ENCODE measurements around the gene TGFA. TPM values are rescaled to one million over a fixed set of nuclear protein-coding genes. Genes with fewer than 3 reads are reported as not detected.

The TGFA gene
- total RNA-seq, 2 experiments from 2014 or later = not detected

GRCh38 chr2:70499253-70499652 is 54.4 kb downstream of the TGFA start:
- Histone ChIP-seq H2AFZ (ENCODE audit: low read length) (no peak overlapping the region), H3K4me2 (ENCODE audit: low read length) (no peak overlapping the region), H3K79me2 (ENCODE audit: insufficient read depth, low read depth, low read length) (no peaks in the 10 kb centered on the region), H3K27ac (ENCODE audit: low read depth, low read length, poor library complexity, severe bottlenecking) (no peak overlapping the region), H3K4me3 (ENCODE audit: low read depth, low read length, poor library complexity, severe bottlenecking) (no peak overlapping the region), H3K4me1 (ENCODE audit: insufficient read depth, low read length, poor library complexity, severe bottlenecking) (no peaks in the 10 kb centered on the region), H3K9me2 (ENCODE audit: insufficient read depth, low read length) (no peaks in the 10 kb centered on the region), H4K20me1 (ENCODE audit: insufficient read depth, low read length) (no peaks in the 10 kb centered on the region), H3K36me3 (ENCODE audit: insufficient read depth, low read length) (no peaks in the 10 kb centered on the region), H3K9me3 (ENCODE audit: low read length) (no peaks in the 10 kb centered on the region)
- BruUV-seq (replicated peaks) = no TSS peak
- POLR2A ChIA-PET = no interaction called here
- TF ChIP-seq EZH2phosphoT487 (IDR thresholded peaks at IDR 0.05; ENCODE audit: borderline replicate concordance, low read depth, low read length) (no peak), CTCF (conservative IDR thresholded peaks at IDR 0.05; ENCODE audit: low read length) (no peak)
- intact Hi-C loops (cut with micrococcal nuclease; ENCODE audit: unreplicated experiment) = no loop called here
- CTCF ChIA-PET (ENCODE audit: unreplicated experiment) = no interaction called here
- no peak for DNase-seq (ENCODE audit: low spot score)

GRCh38 chr2:70498528-70498927 is 55.1 kb downstream of the TGFA start:
- BruUV-seq (replicated peaks) = no TSS peak
- ChIA-PET CTCF (ENCODE audit: unreplicated experiment) (no interaction called here), POLR2A (no interaction called here)
- no peak for TF ChIP-seq CTCF (conservative IDR thresholded peaks at IDR 0.05; ENCODE audit: low read length)
- no peak for TF ChIP-seq EZH2phosphoT487 (IDR thresholded peaks at IDR 0.05; ENCODE audit: borderline replicate concordance, low read depth, low read length)
- no peak for DNase-seq (ENCODE audit: low spot score)
- intact Hi-C loops (cut with micrococcal nuclease; ENCODE audit: unreplicated experiment) = no loop called here
- Histone ChIP-seq H3K4me1 (ENCODE audit: insufficient read depth, low read length, poor library complexity, severe bottlenecking) (no peaks in the 10 kb centered on the region), H3K9me2 (ENCODE audit: insufficient read depth, low read length) (no peaks in the 10 kb centered on the region), H4K20me1 (ENCODE audit: insufficient read depth, low read length) (no peaks in the 10 kb centered on the region), H3K27ac (ENCODE audit: low read depth, low read length, poor library complexity, severe bottlenecking) (no peak overlapping the region), H3K36me3 (ENCODE audit: insufficient read depth, low read length) (no peaks in the 10 kb centered on the region), H2AFZ (ENCODE audit: low read length) (no peak overlapping the region), H3K9me3 (ENCODE audit: low read length) (no peaks in the 10 kb centered on the region), H3K4me2 (ENCODE audit: low read length) (no peak overlapping the region), H3K79me2 (ENCODE audit: insufficient read depth, low read depth, low read length) (no peaks in the 10 kb centered on the region), H3K4me3 (ENCODE audit: low read depth, low read length, poor library complexity, severe bottlenecking) (no peak overlapping the region)

GRCh38 chr2:70498054-70498453 is 55.6 kb downstream of the TGFA start:
- Histone ChIP-seq H3K9me3 (ENCODE audit: low read length) (no peaks in the 10 kb centered on the region), H3K79me2 (ENCODE audit: insufficient read depth, low read depth, low read length) (no peaks in the 10 kb centered on the region), H3K4me3 (ENCODE audit: low read depth, low read length, poor library complexity, severe bottlenecking) (no peak overlapping the region), H3K4me1 (ENCODE audit: insufficient read depth, low read length, poor library complexity, severe bottlenecking) (no peaks in the 10 kb centered on the region), H3K9me2 (ENCODE audit: insufficient read depth, low read length) (no peaks in the 10 kb centered on the region), H3K36me3 (ENCODE audit: insufficient read depth, low read length) (no peaks in the 10 kb centered on the region), H2AFZ (ENCODE audit: low read length) (no peak overlapping the region), H4K20me1 (ENCODE audit: insufficient read depth, low read length) (no peaks in the 10 kb centered on the region), H3K4me2 (ENCODE audit: low read length) (no peak overlapping the region), H3K27ac (ENCODE audit: low read depth, low read length, poor library complexity, severe bottlenecking) (no peak overlapping the region)
- TF ChIP-seq CTCF (conservative IDR thresholded peaks at IDR 0.05; ENCODE audit: low read length) (peak; percentile 49), EZH2phosphoT487 (IDR thresholded peaks at IDR 0.05; ENCODE audit: borderline replicate concordance, low read depth, low read length) (no peak)
- peak; percentile 4 for DNase-seq (ENCODE audit: low spot score)
- CTCF ChIA-PET (ENCODE audit: unreplicated experiment) = no interaction called here
- BruUV-seq (replicated peaks) = no TSS peak
- POLR2A ChIA-PET = no interaction called here
- intact Hi-C loops (cut with micrococcal nuclease; ENCODE audit: unreplicated experiment) = no loop called here
